IMR-90 (cell line): ENCODE data around the gene RHBDF1. TPM values are rescaled to one million over a fixed set of nuclear protein-coding genes. Genes with fewer than 3 reads are reported as not detected.

Experiments
- ATAC-seq: fragments of 200-7000 bp; cut with Tn5 transposase; 2 replicates; pipeline ENCODE4 v1.9.1; 2020; ENCODE audit warnings: low read depth, mild to moderate bottlenecking, moderate library complexity
- BruUV-seq: library from RNA; stranded (reverse); fragments of 400-500 nt; replicated peaks from 2 replicates; lab custom pipeline; 2021; lab: Mats Ljungman, UMichigan
- CTCF ChIA-PET: fragments of 300-600 bp; formaldehyde crosslinking; extraction: SDS; loops from one replicate; lab custom pipeline; 2021; ENCODE audit warnings: antibody characterized with exemption; lab: Yijun Ruan, JAX
- POLR2A ChIA-PET: fragments of 300-600 bp; sonication (Branson Sonifier 250); formaldehyde crosslinking; loops from one replicate; lab custom pipeline; 2022; ENCODE audit warnings: antibody characterized with exemption; ENCODE audit not compliant: unreplicated experiment; lab: Charles Lee
- DNase-seq: peaks from one replicate; pipeline ENCODE4 v3.0.0; 2013
- H2AFZ ChIP-seq: replicated peaks from 2 replicates; pipeline ENCODE3; 2013; ENCODE audit warnings: low read length, mild to moderate bottlenecking; ENCODE audit not compliant: poor library complexity
- H2AK5ac ChIP-seq: 2 replicates; pipeline ENCODE4 v1.6.1; 2013; ENCODE audit warnings: low read depth, low read length, inconsistent platforms
- H2AK9ac ChIP-seq: replicated peaks from 2 replicates; pipeline ENCODE3; 2013; ENCODE audit warnings: mild to moderate bottlenecking, low read depth, low read length, moderate library complexity; ENCODE audit not compliant: poor library complexity
- H2BK120ac ChIP-seq: 2 replicates; pipeline ENCODE4 v1.6.1; 2013; ENCODE audit warnings: low read depth, low read length, inconsistent platforms
- H2BK15ac ChIP-seq: 3 replicates; pipeline ENCODE4 v1.6.1; 2013; ENCODE audit warnings: low read depth, low read length, inconsistent platforms
- H2BK20ac ChIP-seq: 2 replicates; pipeline ENCODE4 v1.6.1; 2013; ENCODE audit warnings: low read depth, mild to moderate bottlenecking, inconsistent platforms, low read length, moderate library complexity
- H2BK5ac ChIP-seq: 2 replicates; pipeline ENCODE4 v1.6.1; 2013; ENCODE audit warnings: mild to moderate bottlenecking, low read depth, low read length, inconsistent platforms; ENCODE audit not compliant: poor library complexity, severe bottlenecking
- H3K14ac ChIP-seq: replicated peaks from 2 replicates; pipeline ENCODE4 v1.6.1; 2013; ENCODE audit warnings: low read depth, low read length, inconsistent platforms
- H3K18ac ChIP-seq: 2 replicates; pipeline ENCODE4 v1.6.1; 2013; ENCODE audit warnings: low read depth, low read length, control low read depth
- H3K23ac ChIP-seq: 2 replicates; pipeline ENCODE4 v1.6.1; 2013; ENCODE audit warnings: low read depth, low read length, inconsistent platforms
- H3K27ac ChIP-seq: 2 replicates; pipeline ENCODE4 v1.5.1; 2013; ENCODE audit warnings: mild to moderate bottlenecking, control low read depth, low read length; ENCODE audit not compliant: insufficient read depth
- H3K27me3 ChIP-seq: 2 replicates; pipeline ENCODE4 v1.6.1; 2013; ENCODE audit warnings: low read length; ENCODE audit not compliant: control insufficient read depth, insufficient read depth
- H3K36me3 ChIP-seq: 2 replicates; pipeline ENCODE4 v1.6.1; 2013; ENCODE audit warnings: low read length, mixed read lengths; ENCODE audit not compliant: control insufficient read depth, insufficient read depth
- H3K4ac ChIP-seq: 2 replicates; pipeline ENCODE4 v1.6.1; 2013; ENCODE audit warnings: low read depth, low read length, inconsistent platforms
- H3K4me1 ChIP-seq: 2 replicates; pipeline ENCODE4 v1.6.1; 2013; ENCODE audit warnings: low read length, mixed read lengths; ENCODE audit not compliant: control insufficient read depth, insufficient read depth
- H3K4me2 ChIP-seq: 2 replicates; pipeline ENCODE4 v1.6.1; 2013; ENCODE audit warnings: low read depth, mild to moderate bottlenecking, control low read depth, low read length, moderate library complexity
- H3K4me3 ChIP-seq: 2 replicates; pipeline ENCODE4 v1.5.1; 2013; ENCODE audit warnings: low read depth, mild to moderate bottlenecking, control low read depth, low read length, moderate library complexity; ENCODE audit not compliant: insufficient read depth
- H3K56ac ChIP-seq: 2 replicates; pipeline ENCODE4 v1.6.1; 2013; ENCODE audit warnings: low read length, inconsistent platforms; ENCODE audit not compliant: insufficient read depth; ENCODE audit errors: extremely low read depth
- H3K79me1 ChIP-seq, 2 experiments: 2 replicates each; pipeline ENCODE4 v1.6.1; 2013; ENCODE audit warnings: low read length in 2 of 2, inconsistent platforms in 1 of 2, low read depth in 1 of 2
- H3K9ac ChIP-seq: 2 replicates; pipeline ENCODE4 v1.6.1; 2013; ENCODE audit warnings: low read depth, low read length, control low read depth
- H3K9me1 ChIP-seq: 2 replicates; pipeline ENCODE4 v1.6.1; 2013; ENCODE audit warnings: low read length, inconsistent platforms; ENCODE audit not compliant: insufficient read depth
- H3K9me3 ChIP-seq: 2 replicates; pipeline ENCODE4 v1.6.1; 2013; ENCODE audit warnings: low read length; ENCODE audit not compliant: control insufficient read depth, insufficient read depth
- H4K20me1 ChIP-seq: 2 replicates; pipeline ENCODE4 v1.6.1; 2013; ENCODE audit warnings: low read length, inconsistent platforms; ENCODE audit not compliant: insufficient read depth
- H4K5ac ChIP-seq: 2 replicates; pipeline ENCODE4 v1.6.1; 2013; ENCODE audit warnings: mild to moderate bottlenecking, low read depth, low read length, control low read depth
- H4K8ac ChIP-seq, 2 experiments: 2 replicates each; pipeline ENCODE4 v1.6.1; 2013; ENCODE audit warnings: low read depth in 2 of 2, low read length in 2 of 2, control low read depth in 1 of 2, inconsistent platforms in 1 of 2
- H4K91ac ChIP-seq: 2 replicates; pipeline ENCODE4 v1.6.1; 2013; ENCODE audit warnings: low read depth, low read length, inconsistent platforms; ENCODE audit not compliant: insufficient read depth
- BHLHE40 ChIP-seq: fragments of 150-350 bp; IDR thresholded peaks from 2 replicates; pipeline ENCODE4 v1.6.1; 2016; ENCODE audit warnings: mild to moderate bottlenecking, low read depth, low read length
- CEBPB ChIP-seq: IDR thresholded peaks from 2 replicates; pipeline ENCODE4 v1.6.1; 2012; ENCODE audit warnings: low read depth, low read length, improper control_type of control experiment
- CHD1 ChIP-seq: IDR thresholded peaks from 2 replicates; pipeline ENCODE4 v1.6.1; 2012; ENCODE audit warnings: low read depth, low read length, improper control_type of control experiment
- CTCF ChIP-seq: conservative IDR thresholded peaks from 2 replicates; pipeline ENCODE4 v1.5.1; 2012; ENCODE audit warnings: mild to moderate bottlenecking, low read depth, low read length, improper control_type of control experiment
- ELK1 ChIP-seq: fragments of 150-350 bp; IDR thresholded peaks from 2 replicates; pipeline ENCODE4 v1.6.1; 2016; ENCODE audit warnings: low read depth, mild to moderate bottlenecking, low read length, moderate library complexity, borderline replicate concordance
- MAZ ChIP-seq: IDR thresholded peaks from 2 replicates; pipeline ENCODE4 v1.6.1; 2012; ENCODE audit warnings: low read depth, mild to moderate bottlenecking, low read length, improper control_type of control experiment, moderate library complexity, borderline replicate concordance
- MXI1 ChIP-seq: IDR thresholded peaks from 2 replicates; pipeline ENCODE4 v1.6.1; 2012; ENCODE audit warnings: low read depth, mild to moderate bottlenecking, low read length, moderate library complexity, borderline replicate concordance
- POLR2A ChIP-seq: IDR thresholded peaks from 2 replicates; pipeline ENCODE4 v1.6.1; 2012; ENCODE audit warnings: mild to moderate bottlenecking, low read depth, low read length
- RAD21 ChIP-seq: IDR thresholded peaks from 2 replicates; pipeline ENCODE4 v1.6.1; 2012; ENCODE audit warnings: low read length, improper control_type of control experiment
- RCOR1 ChIP-seq: IDR thresholded peaks from 2 replicates; pipeline ENCODE4 v1.6.1; 2012; ENCODE audit warnings: mild to moderate bottlenecking, low read length, improper control_type of control experiment; ENCODE audit not compliant: insufficient replicate concordance
- RFX5 ChIP-seq: IDR thresholded peaks from 2 replicates; pipeline ENCODE4 v1.8.0; 2012; ENCODE audit warnings: low read depth, mild to moderate bottlenecking, low read length, moderate library complexity
- USF2 ChIP-seq: fragments of 150-350 bp; IDR thresholded peaks from 2 replicates; pipeline ENCODE4 v1.6.1; 2017; ENCODE audit warnings: mild to moderate bottlenecking, antibody characterized with exemption, low read length, low read depth
- WGBS, 2 experiments: methylation state at CpG; one replicate each; pipeline versions ENCODE4 v1.1.5 to v1.1.7; 2013; ENCODE audit warnings: missing lambda C conversion rate in 2 of 2; ENCODE audit not compliant: insufficient read length in 1 of 2; ENCODE audit errors: extremely low coverage in 2 of 2; 5-methylcytosine and 5-hydroxymethylcytosine counted together
- dilution Hi-C: fragments of 300-500 bp; cut with HindIII; formaldehyde crosslinking; loops from one replicate; pipeline ENCODE4 v1.14.3; 2018; ENCODE audit warnings: low sequenced_read_pairs; ENCODE audit not compliant: unreplicated experiment
- in situ Hi-C: fragments of 300-500 bp; cut with MboI; formaldehyde crosslinking; loops from 3 replicates; pipeline ENCODE4 v1.14.3; 2019; ENCODE audit warnings: low sequenced_read_pairs, inconsistent platforms, mixed read lengths
- intact Hi-C: fragments of 100-400 bp; cut with micrococcal nuclease; formaldehyde crosslinking; loops from 2 replicates; pipeline ENCODE4 v1.10.0; 2022
- polyA plus RNA-seq, 3 experiments: library from polyadenylated mRNA; depleted of rRNA; stranded (reverse); fragments of >200 nt; gene quantifications; 2 replicates each; pipeline ENCODE4 v1.2.3, GENCODE V29; 2012; ENCODE audit warnings: low replicate concordance in 1 of 3
- total RNA-seq: library from RNA; depleted of rRNA; stranded (reverse); fragments of >200 nt; gene quantifications from 2 replicates; pipeline ENCODE4 v1.2.3, GENCODE V29; 2012

RHBDF1 gene
- total and polyA plus RNA-seq, 2 of the 4 experiments (the other 2 are of a cell fraction), result 13.8 to 86.6 TPM

GRCh38 chr16:77807-78443, 5.5 kb upstream of the RHBDF1 start, which contains the start of gene MPG:
MPG (plus strand) TSS chr16:78225; CDS start chr16:78310, 85 bp downstream.
- in situ Hi-C loops, result no loop called here
- peaks cover 5 to 38% of the 10 kb centered on the region in 2 experiments for H3K79me1 ChIP-seq
- H2BK20ac ChIP-seq, result peak within 1 kb of the TSS; percentile 55; the same call in 1 of the 2 replicates
- H2BK5ac ChIP-seq, result peak within 1 kb of the TSS; percentile 94
- peak within 1 kb of the TSS; percentile 93 for H4K91ac ChIP-seq
- peak within 1 kb of the TSS; percentile 62 for H3K56ac ChIP-seq
- intact Hi-C loops, result no loop called here
- peak within 1 kb of the TSS; percentile 80 for H3K23ac ChIP-seq
- CTCF ChIA-PET, result no interaction called here
- WGBS, 2 experiments, result 1% methylated on average over 60 of the region's 83 CpGs; no CpG with 5 or more reads in 1 of the 2 experiments
- dilution Hi-C loops, result no loop called here
- H2BK15ac ChIP-seq, result peak within 1 kb of the TSS; percentile 42; the same call in 1 of the 3 replicates
- peak within 1 kb of the TSS; percentile 85 for H3K14ac ChIP-seq
- H3K9me3 ChIP-seq, result no peaks in the 10 kb centered on the region
- TF ChIP-seq MXI1, result peak; percentile 75; the same call in 1 of the 2 replicates
- TF ChIP-seq BHLHE40, result no peak
- TF ChIP-seq MAZ, result peak; percentile 91; the same call in 1 of the 2 replicates
- no peak for TF ChIP-seq CTCF
- TF ChIP-seq POLR2A, result peak; percentile 81
- no peak for TF ChIP-seq RCOR1
- TF ChIP-seq RAD21, result no peak
- TF ChIP-seq ELK1, result no peak
- TF ChIP-seq RFX5, result no peak
- no peak for TF ChIP-seq CHD1
- peak; percentile 78 for TF ChIP-seq USF2
- TF ChIP-seq CEBPB, result no peak
- peak; percentile 63 for ATAC-seq
- peaks cover 14% of the 10 kb centered on the region for H3K9me1 ChIP-seq
- peak within 1 kb of the TSS; percentile 98 for H3K4me2 ChIP-seq
- POLR2A ChIA-PET, result no interaction called here
- peak within 1 kb of the TSS; percentile 31 for H3K18ac ChIP-seq
- peak within 1 kb of the TSS; percentile 93 for H3K9ac ChIP-seq
- H3K4me3 ChIP-seq, result peak within 1 kb of the TSS; percentile 85
- H2BK120ac ChIP-seq, result peak within 1 kb of the TSS; percentile 72
- BruUV-seq, result no TSS peak
- H2AFZ ChIP-seq, result peak within 1 kb of the TSS; percentile 82
- peak; percentile 72 for DNase-seq
- peaks cover 20% of the 10 kb centered on the region for H3K36me3 ChIP-seq
- H2AK5ac ChIP-seq, result peak within 1 kb of the TSS; percentile 97
- H3K4me1 ChIP-seq, result peaks cover 39% of the 10 kb centered on the region
- peaks cover 11% of the 10 kb centered on the region for H4K20me1 ChIP-seq
- peak within 1 kb of the TSS; percentile 98 for H3K27ac ChIP-seq
- H2AK9ac ChIP-seq, result peak within 1 kb of the TSS; percentile 98
- peak within 1 kb of the TSS; percentile 86 for H4K5ac ChIP-seq
- no peaks in the 10 kb centered on the region for H3K27me3 ChIP-seq
- H4K8ac ChIP-seq, result peak within 1 kb of the TSS; percentile 92 to 95
- peak within 1 kb of the TSS; percentile 93 for H3K4ac ChIP-seq
